ENCODE results near the gene NKAIN4.

The NKAIN4 gene

GRCh38 chr20:63288581-63289251, 34.5 kb upstream of the NKAIN4 start:
- no peak for DNase-seq (ENCODE audit: low read depth, low spot score)
- H3K27ac ChIP-seq, result no peak overlapping the region

GRCh38 chr20:63287697-63288580, 33.7 kb upstream of the NKAIN4 start:
- DNase-seq (ENCODE audit: low read depth, low spot score), result no peak
- no peak overlapping the region for H3K27ac ChIP-seq

- no peak for DNase-seq (ENCODE audit: low read depth, low spot score)
- no peak overlapping the region for H3K27ac ChIP-seq
These were observed 32.8 kb upstream of the NKAIN4 start for GRCh38 chr20:63286781-63287696.

GRCh38 chr20:63285636-63286615, 31.7 kb upstream of the NKAIN4 start:
- no peak overlapping the region for H3K27ac ChIP-seq
- no peak for DNase-seq (ENCODE audit: low read depth, low spot score)

- H3K27ac ChIP-seq, result no peak overlapping the region
- no peak for DNase-seq (ENCODE audit: low read depth, low spot score)
These were observed 30.8 kb upstream of the NKAIN4 start for GRCh38 chr20:63284981-63285524.

- no peak overlapping the region for H3K27ac ChIP-seq
- DNase-seq (ENCODE audit: low read depth, low spot score), result no peak
These were observed 30.3 kb upstream of the NKAIN4 start for GRCh38 chr20:63284544-63284949.

GRCh38 chr20:63284083-63284440, 29.8 kb upstream of the NKAIN4 start:
- DNase-seq (ENCODE audit: low read depth, low spot score), result no peak
- no peak overlapping the region for H3K27ac ChIP-seq

GRCh38 chr20:63283397-63284082, 29.3 kb upstream of the NKAIN4 start:
- no peak overlapping the region for H3K27ac ChIP-seq
- DNase-seq (ENCODE audit: low read depth, low spot score), result no peak

- H3K27ac ChIP-seq, result no peak overlapping the region
- no peak for DNase-seq (ENCODE audit: low read depth, low spot score)
These were observed 28.7 kb upstream of the NKAIN4 start for GRCh38 chr20:63282946-63283345.

GRCh38 chr20:63281742-63282665, 27.7 kb upstream of the NKAIN4 start:
- no peak for DNase-seq (ENCODE audit: low read depth, low spot score)
- H3K27ac ChIP-seq, result no peak overlapping the region

- DNase-seq (ENCODE audit: low read depth, low spot score), result no peak
- H3K27ac ChIP-seq, result no peak overlapping the region
These were observed 26.8 kb upstream of the NKAIN4 start for GRCh38 chr20:63280929-63281545.

- H3K27ac ChIP-seq, result no peak overlapping the region
- DNase-seq (ENCODE audit: low read depth, low spot score), result no peak
These were observed 26.1 kb upstream of the NKAIN4 start for GRCh38 chr20:63280371-63280770.

- DNase-seq (ENCODE audit: low read depth, low spot score), result no peak
- no peak overlapping the region for H3K27ac ChIP-seq
These were observed 25.7 kb upstream of the NKAIN4 start for GRCh38 chr20:63279931-63280330.

- H3K27ac ChIP-seq, result no peak overlapping the region
- no peak for DNase-seq (ENCODE audit: low read depth, low spot score)
These were observed 24.4 kb upstream of the NKAIN4 start for GRCh38 chr20:63278661-63279060.

- H3K27ac ChIP-seq, result no peak overlapping the region
- no peak for DNase-seq (ENCODE audit: low read depth, low spot score)
These were observed 23.4 kb upstream of the NKAIN4 start for GRCh38 chr20:63277466-63278272.

GRCh38 chr20:63276956-63277355, 22.7 kb upstream of the NKAIN4 start:
- no peak overlapping the region for H3K27ac ChIP-seq
- no peak for DNase-seq (ENCODE audit: low read depth, low spot score)
